SK-N-MC (cell line): Measurements from ENCODE around the gene SEC22A.

ENCODE experiments used
- EZH2 ChIP-seq: fragments of 200-600 bp; sonication (generic); IDR thresholded peaks from one replicate; pipeline ENCODE4 v1.6.1; 2017; ENCODE audit warnings: antibody characterized with exemption
- FOXP2 ChIP-seq: optimal IDR thresholded peaks from 2 replicates; pipeline ENCODE3; 2011; ENCODE audit warnings: mild to moderate bottlenecking, moderate library complexity; ENCODE audit not compliant: insufficient read depth; ENCODE audit errors: extremely low read length, control extremely low read depth
- POLR2AphosphoS5 ChIP-seq: IDR thresholded peaks from 2 replicates; pipeline ENCODE4 v1.6.1; 2012; ENCODE audit warnings: mild to moderate bottlenecking, low read depth, low read length, borderline replicate concordance

GRCh38 chr3:123157598-123158287 lies 44.0 kb upstream of the SEC22A start:
- TF ChIP-seq EZH2, result no peak
- no peak for TF ChIP-seq POLR2AphosphoS5
- no peak for TF ChIP-seq FOXP2
